SK-N-SH (cell line): ENCODE data around the gene PDE4D. TPM values are rescaled to one million over a fixed set of nuclear protein-coding genes. Genes with fewer than 3 reads are reported as not detected.

ENCODE experiments used
- CTCF ChIA-PET: fragments of 300-600, 350-600 bp; formaldehyde crosslinking; extraction: SDS; loops from one replicate; lab custom pipeline; 2021; lab: Yijun Ruan, JAX
- POLR2A ChIA-PET: fragments of 350-600 bp; sonication (Branson Sonifier 250); formaldehyde crosslinking; extraction: SDS; loops from one replicate; lab custom pipeline; 2020; ENCODE audit warnings: antibody characterized with exemption, inconsistent platforms; lab: Yijun Ruan, JAX
- DNase-seq: peaks from one replicate; pipeline ENCODE4 v3.0.0; 2012
- H2AFZ ChIP-seq: fragments of 200-600 bp; sonication (generic); 2 replicates; pipeline ENCODE4 v1.8.1; 2016; ENCODE audit warnings: antibody characterized with exemption, mild to moderate bottlenecking, low read depth
- H3F3A ChIP-seq: fragments of 200-600 bp; sonication (generic); replicated peaks from 2 replicates; pipeline ENCODE3; 2016; ENCODE audit warnings: antibody characterized with exemption, mild to moderate bottlenecking; ENCODE audit not compliant: insufficient read depth
- H3K27ac ChIP-seq, 2 experiments: fragments of 200-500 bp in 1 of 2; fragments of 200-600 bp in 1 of 2; sonication (Bioruptor generic) in 1 of 2; sonication (generic), shearing (Covaris generic) in 1 of 2; 2 replicates each; pipeline versions ENCODE4 v1.5.1 to v1.6.1; 2014 to 2016; ENCODE audit warnings: low read depth in 2 of 2, inconsistent platforms in 1 of 2, low read length in 1 of 2, mild to moderate bottlenecking in 1 of 2, mixed read lengths in 1 of 2
- H3K27me3 ChIP-seq: fragments of 200-600 bp; sonication (generic), shearing (Covaris generic); 2 replicates; pipeline ENCODE4 v1.6.1; 2016; ENCODE audit warnings: mixed run types; ENCODE audit not compliant: insufficient read depth
- H3K36me3 ChIP-seq, 2 experiments: fragments of 200-500 bp in 1 of 2; fragments of 200-600 bp in 1 of 2; sonication (Bioruptor generic) in 1 of 2; sonication (generic) in 1 of 2; replicated peaks in 1 of 2; 2 replicates each; pipeline versions ENCODE3 to v1.5.1; 2014 to 2016; ENCODE audit warnings: low read length in 1 of 2, mild to moderate bottlenecking in 1 of 2; ENCODE audit not compliant: insufficient read depth in 2 of 2, control insufficient read depth in 1 of 2
- H3K4me1 ChIP-seq, 2 experiments: fragments of 200-500 bp in 1 of 2; fragments of 200-600 bp in 1 of 2; sonication (Bioruptor generic) in 1 of 2; sonication (generic), shearing (Covaris generic) in 1 of 2; 2 replicates each; pipeline versions ENCODE4 v1.5.1 to v1.6.1; 2014 to 2016; ENCODE audit warnings: low read depth in 1 of 2, low read length in 1 of 2, mixed run types in 1 of 2; ENCODE audit not compliant: insufficient read depth in 2 of 2, control insufficient read depth in 1 of 2
- H3K4me2 ChIP-seq: fragments of 200-600 bp; sonication (generic), shearing (Covaris generic); 2 replicates; pipeline ENCODE4 v1.6.1; 2017; ENCODE audit warnings: mixed run types
- H3K4me3 ChIP-seq, 2 experiments: fragments of 200-500 bp in 1 of 2; fragments of 200-600 bp in 1 of 2; sonication (Bioruptor generic) in 1 of 2; sonication (generic), shearing (Covaris generic) in 1 of 2; 2 replicates each; pipeline versions ENCODE4 v1.5.1 to v1.8.1; 2014 to 2016; ENCODE audit warnings: low read depth in 2 of 2, inconsistent platforms in 1 of 2, low read length in 1 of 2, mild to moderate bottlenecking in 1 of 2, mixed read lengths in 1 of 2, moderate library complexity in 1 of 2
- H3K79me2 ChIP-seq: fragments of 200-600 bp; sonication (generic); 2 replicates; pipeline ENCODE4 v1.8.1; 2017; ENCODE audit warnings: mild to moderate bottlenecking; ENCODE audit not compliant: insufficient read depth
- H3K9ac ChIP-seq: fragments of 200-600 bp; sonication (generic); 2 replicates; pipeline ENCODE4 v1.6.1; 2017; ENCODE audit warnings: mixed run types
- H3K9me2 ChIP-seq: fragments of 200-600 bp; sonication (generic); 2 replicates; pipeline ENCODE4 v1.6.1; 2017; ENCODE audit warnings: mixed run types
- H3K9me3 ChIP-seq: fragments of 200-600 bp; sonication (generic); 2 replicates; pipeline ENCODE4 v1.6.1; 2017; ENCODE audit warnings: mixed run types, mild to moderate bottlenecking, moderate library complexity
- H4K20me1 ChIP-seq: fragments of 200-600 bp; sonication (generic); 2 replicates; pipeline ENCODE4 v1.6.1; 2017; ENCODE audit warnings: mild to moderate bottlenecking, mixed run types; ENCODE audit not compliant: insufficient read depth
- CHD2 ChIP-seq: fragments of 150-350 bp; IDR thresholded peaks from 2 replicates; pipeline ENCODE4 v1.6.1; 2018; ENCODE audit warnings: low read length; ENCODE audit not compliant: partially characterized antibody
- ELF1 ChIP-seq: IDR thresholded peaks from 2 replicates; pipeline ENCODE4 v1.4.0; 2012
- EP300 ChIP-seq, 2 experiments: IDR thresholded peaks; 2 replicates each; pipeline versions ENCODE4 v1.4.0 to v1.6.1; 2012; ENCODE audit warnings: borderline replicate concordance in 1 of 2, low read depth in 1 of 2, low read length in 1 of 2
- EZH2phosphoT487 ChIP-seq: fragments of 200-600 bp; sonication (generic); IDR thresholded peaks from 2 replicates; pipeline ENCODE4 v1.6.1; 2017; ENCODE audit warnings: low read depth, mixed run types, mild to moderate bottlenecking, antibody characterized with exemption, moderate library complexity, borderline replicate concordance
- FOSL2 ChIP-seq: IDR thresholded peaks from 2 replicates; pipeline ENCODE4 v1.4.0; 2012; ENCODE audit warnings: low read depth, mild to moderate bottlenecking, moderate library complexity, borderline replicate concordance
- JUND ChIP-seq: IDR thresholded peaks from 2 replicates; pipeline ENCODE4 v1.4.0; 2012
- MAX ChIP-seq: IDR thresholded peaks from 2 replicates; pipeline ENCODE4 v1.4.0; 2012; ENCODE audit warnings: low read depth
- MXI1 ChIP-seq: IDR thresholded peaks from 2 replicates; pipeline ENCODE4 v1.6.1; 2012; ENCODE audit warnings: mild to moderate bottlenecking, low read depth, low read length, improper control_type of control experiment
- NRF1 ChIP-seq: IDR thresholded peaks from 2 replicates; pipeline ENCODE4 v1.6.1; 2012; ENCODE audit warnings: low read depth, mild to moderate bottlenecking, low read length
- PBX3 ChIP-seq: IDR thresholded peaks from 2 replicates; pipeline ENCODE4; 2012
- POLR2AphosphoS5 ChIP-seq: IDR thresholded peaks from 2 replicates; pipeline ENCODE4 v1.6.1; 2012; ENCODE audit warnings: low read depth, low read length
- RXRA ChIP-seq: IDR thresholded peaks from 2 replicates; pipeline ENCODE4 v1.4.0; 2012; ENCODE audit warnings: low read depth, mild to moderate bottlenecking, borderline replicate concordance
- SMC3 ChIP-seq: IDR thresholded peaks from 2 replicates; pipeline ENCODE4 v1.6.1; 2012; ENCODE audit warnings: low read depth, low read length, improper control_type of control experiment
- TAF1 ChIP-seq: IDR thresholded peaks from 2 replicates; pipeline ENCODE4 v1.6.1; 2012; ENCODE audit warnings: low read depth, mild to moderate bottlenecking, low read length, moderate library complexity, borderline replicate concordance
- TCF12 ChIP-seq: IDR thresholded peaks from 2 replicates; pipeline ENCODE4 v1.4.0; 2012
- TEAD4 ChIP-seq: IDR thresholded peaks from 2 replicates; pipeline ENCODE4 v1.4.0; 2012; ENCODE audit warnings: mild to moderate bottlenecking, borderline replicate concordance; ENCODE audit not compliant: insufficient read depth
- YY1 ChIP-seq: IDR thresholded peaks from 2 replicates; pipeline ENCODE4 v1.4.0; 2012; ENCODE audit warnings: low read depth, mild to moderate bottlenecking
- ZBTB33 ChIP-seq: IDR thresholded peaks from 2 replicates; pipeline ENCODE4 v1.4.0; 2012; ENCODE audit warnings: low read depth, borderline replicate concordance
- polyA plus RNA-seq, 3 experiments: library from polyadenylated mRNA; depleted of rRNA; stranded (reverse); fragments of >200 nt; gene quantifications; 2 replicates each; pipeline ENCODE4 v1.2.3, GENCODE V29; 2012
- TF ChIP-seq, protein P1 (sequence below): IDR thresholded peaks from 2 replicates; pipeline ENCODE4 v1.4.0; 2012; ENCODE audit warnings: low read depth, borderline replicate concordance
- TF ChIP-seq, protein P2 (sequence below): fragments of 150-350 bp; IDR thresholded peaks from 2 replicates; pipeline ENCODE4 v1.6.1; 2017; ENCODE audit warnings: antibody characterized with exemption, low read length, low read depth, borderline replicate concordance

Gene PDE4D
- polyA plus RNA-seq, 1 of the 3 experiments (the other 2 are of a cell fraction): 2.4 TPM

DNA sequence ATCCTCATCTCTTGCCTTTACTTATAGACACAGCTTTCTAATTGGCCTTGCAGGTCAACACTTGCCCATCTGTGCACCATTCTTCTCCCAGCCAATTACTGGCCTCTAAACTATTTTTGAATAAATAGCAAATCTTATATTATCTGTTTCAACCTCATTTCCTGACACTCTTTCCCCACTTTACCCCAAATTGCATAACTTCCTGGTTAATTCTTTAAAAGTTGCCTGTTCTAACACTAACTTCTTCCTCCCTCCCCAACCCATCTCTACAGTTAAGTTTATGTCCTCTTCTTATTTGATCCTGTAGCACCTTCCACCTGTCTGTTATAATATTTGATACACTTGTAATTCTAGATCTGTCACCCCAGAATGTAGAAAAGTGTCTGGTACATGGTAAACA, 372.1 kb downstream of the PDE4D start:
- Histone ChIP-seq H3K9me3 (no peaks in the 10 kb centered on the region), H3F3A (peaks cover 15% of the 10 kb centered on the region), H3K27me3 (no peaks in the 10 kb centered on the region), H3K9ac (no peak overlapping the region), H3K27ac (no peak overlapping the region), H3K4me3 (no peak overlapping the region), H3K4me1 (peaks cover 0 to 4% of the 10 kb centered on the region in 2 experiments; a peak in 2 of 4 replicates), H4K20me1 (no peaks in the 10 kb centered on the region), H3K79me2 (no peaks in the 10 kb centered on the region), H3K4me2 (no peak overlapping the region), H3K36me3 (no peaks in the 10 kb centered on the region), H3K9me2 (no peaks in the 10 kb centered on the region), H2AFZ (no peak overlapping the region)
- TF ChIP-seq RXRA: no peak
- no peak for TF ChIP-seq NRF1
- TF ChIP-seq ZBTB33: no peak
- TF ChIP-seq EP300 (IDR thresholded peaks at IDR 0.05; ENCODE audit: borderline replicate concordance in 1 of 2, low read depth in 1 of 2, low read length in 1 of 2): no peak
- no peak for TF ChIP-seq PBX3
- TF ChIP-seq, protein P1, sequence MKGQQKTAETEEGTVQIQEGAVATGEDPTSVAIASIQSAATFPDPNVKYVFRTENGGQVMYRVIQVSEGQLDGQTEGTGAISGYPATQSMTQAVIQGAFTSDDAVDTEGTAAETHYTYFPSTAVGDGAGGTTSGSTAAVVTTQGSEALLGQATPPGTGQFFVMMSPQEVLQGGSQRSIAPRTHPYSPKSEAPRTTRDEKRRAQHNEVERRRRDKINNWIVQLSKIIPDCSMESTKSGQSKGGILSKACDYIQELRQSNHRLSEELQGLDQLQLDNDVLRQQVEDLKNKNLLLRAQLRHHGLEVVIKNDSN: no peak
- TF ChIP-seq MAX: no peak
- TF ChIP-seq TAF1: no peak
- TF ChIP-seq ELF1: no peak
- TF ChIP-seq, protein P2, sequence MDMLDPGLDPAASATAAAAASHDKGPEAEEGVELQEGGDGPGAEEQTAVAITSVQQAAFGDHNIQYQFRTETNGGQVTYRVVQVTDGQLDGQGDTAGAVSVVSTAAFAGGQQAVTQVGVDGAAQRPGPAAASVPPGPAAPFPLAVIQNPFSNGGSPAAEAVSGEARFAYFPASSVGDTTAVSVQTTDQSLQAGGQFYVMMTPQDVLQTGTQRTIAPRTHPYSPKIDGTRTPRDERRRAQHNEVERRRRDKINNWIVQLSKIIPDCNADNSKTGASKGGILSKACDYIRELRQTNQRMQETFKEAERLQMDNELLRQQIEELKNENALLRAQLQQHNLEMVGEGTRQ: no peak
- TF ChIP-seq JUND: no peak
- TF ChIP-seq CHD2: no peak
- no peak for TF ChIP-seq TCF12
- no peak for TF ChIP-seq FOSL2
- no peak for TF ChIP-seq MXI1
- no peak for TF ChIP-seq YY1
- TF ChIP-seq TEAD4: no peak
- no peak for TF ChIP-seq POLR2AphosphoS5
- no peak for TF ChIP-seq SMC3
- TF ChIP-seq EZH2phosphoT487: no peak
- DNase-seq: no peak
- ChIA-PET POLR2A (no interaction called here), CTCF (interaction anchor here (2.6 kb wide), 1 partner anchor 15 kb away, joined by 10 read pairs; no protein-coding TSS in a partner anchor)
